ENCODE results near the gene PPRC1.

PPRC1 gene

GRCh38 chr10:102131286-102132170 is 1.3 kb upstream of the PPRC1 start:
- Histone ChIP-seq H3K4me3 (ENCODE audit: low read depth in 1 of 2, low read length in 1 of 2) (peak overlapping the region in 1 of 2 experiments; percentile 99), H3K27ac (peak overlapping the region; percentile 84), H3K4me1 (ENCODE audit: control insufficient read depth in 1 of 2, insufficient read depth in 1 of 2, low read depth in 1 of 2, low read length in 1 of 2) (peaks cover 22 to 24% of the 10 kb centered on the region in 2 experiments), H3K27me3 (no peaks in the 10 kb centered on the region), H3K36me3 (no peaks in the 10 kb centered on the region), H3K9me3 (no peaks in the 10 kb centered on the region)
- TF ChIP-seq CTCF (IDR thresholded peaks at IDR 0.05), result no peak

- Histone ChIP-seq H3K27me3 (no peaks in the 10 kb centered on the region), H3K4me1 (ENCODE audit: control insufficient read depth in 1 of 2, insufficient read depth in 1 of 2, low read depth in 1 of 2, low read length in 1 of 2) (peaks cover 22 to 24% of the 10 kb centered on the region in 2 experiments), H3K4me3 (ENCODE audit: low read depth in 1 of 2, low read length in 1 of 2) (peak overlapping the region; percentile 87 to 99), H3K27ac (peak overlapping the region; percentile 84), H3K36me3 (no peaks in the 10 kb centered on the region), H3K9me3 (no peaks in the 10 kb centered on the region)
- TF ChIP-seq CTCF (IDR thresholded peaks at IDR 0.05), result no peak
Observed at GRCh38 chr10:102132193-102132562, 662 bp upstream of the PPRC1 start.

- peaks cover 22 to 24% of the 10 kb centered on the region in 2 experiments for H3K4me1 ChIP-seq (ENCODE audit: control insufficient read depth in 1 of 2, insufficient read depth in 1 of 2, low read depth in 1 of 2, low read length in 1 of 2)
- H3K36me3 ChIP-seq, result peaks cover 6% of the 10 kb centered on the region
- H3K9me3 ChIP-seq, result no peaks in the 10 kb centered on the region
- peak overlapping the region; percentile 84 for H3K27ac ChIP-seq
- no peak for TF ChIP-seq CTCF (IDR thresholded peaks at IDR 0.05)
- H3K4me3 ChIP-seq (ENCODE audit: low read depth in 1 of 2, low read length in 1 of 2), result peak overlapping the region; percentile 87 to 99
- no peaks in the 10 kb centered on the region for H3K27me3 ChIP-seq
Observed at GRCh38 chr10:102133373-102134195, 744 bp downstream of the PPRC1 start.

GRCh38 chr10:102134416-102134815 is 1.6 kb downstream of the PPRC1 start:
- Histone ChIP-seq H3K4me3 (ENCODE audit: low read depth in 1 of 2, low read length in 1 of 2) (no peak overlapping the region), H3K4me1 (ENCODE audit: control insufficient read depth in 1 of 2, insufficient read depth in 1 of 2, low read depth in 1 of 2, low read length in 1 of 2) (peaks cover 22 to 24% of the 10 kb centered on the region in 2 experiments), H3K9me3 (no peaks in the 10 kb centered on the region), H3K27me3 (no peaks in the 10 kb centered on the region), H3K27ac (no peak overlapping the region), H3K36me3 (peaks cover 14% of the 10 kb centered on the region)
- no peak for TF ChIP-seq CTCF (IDR thresholded peaks at IDR 0.05)

- Histone ChIP-seq H3K36me3 (peaks cover 29% of the 10 kb centered on the region), H3K27ac (no peak overlapping the region), H3K4me3 (ENCODE audit: low read depth in 1 of 2, low read length in 1 of 2) (no peak overlapping the region), H3K9me3 (no peaks in the 10 kb centered on the region), H3K27me3 (no peaks in the 10 kb centered on the region), H3K4me1 (ENCODE audit: control insufficient read depth in 1 of 2, insufficient read depth in 1 of 2, low read depth in 1 of 2, low read length in 1 of 2) (peaks cover 22 to 24% of the 10 kb centered on the region in 2 experiments)
- no peak for TF ChIP-seq CTCF (IDR thresholded peaks at IDR 0.05)
Observed at GRCh38 chr10:102135956-102136526, 3.2 kb downstream of the PPRC1 start.

Measured in neutrophil (primary cell).